Spleen (tissue), 11 donors: ENCODE data around the gene UNC5A. TPM values are rescaled to one million over a fixed set of nuclear protein-coding genes. Genes with fewer than 3 reads are reported as not detected.

ENCODE experiments used
- DNase-seq: peaks from one replicate; pipeline ENCODE4 v3.0.0-alpha.2; 2020
- H3K27ac ChIP-seq, 8 donors: fragments of 200-600 bp; sonication (generic) in 7 of 8; 1 replicate in 4 of 8; 2 replicates in 4 of 8; pipeline versions ENCODE4 v1.5.0 to v1.8.0; 2016 to 2021; ENCODE audit warnings: inconsistent platforms in 4 of 8, mild to moderate bottlenecking in 4 of 8, moderate library complexity in 1 of 8
- H3K27me3 ChIP-seq, 7 donors: fragments of 200-600 bp; sonication (generic) in 6 of 7; replicated peaks in 1 of 7; 1 replicate in 4 of 7; 2 replicates in 3 of 7; pipeline versions ENCODE4 v1.5.0 to v1.8.0; 2016 to 2021; ENCODE audit warnings: inconsistent platforms in 3 of 7, mild to moderate bottlenecking in 1 of 7
- H3K36me3 ChIP-seq, 6 donors: fragments of 200-600 bp; sonication (generic) in 5 of 6; 1 replicate in 4 of 6; 2 replicates in 2 of 6; pipeline versions ENCODE4 v1.5.0 to v1.8.0; 2016 to 2021; ENCODE audit warnings: inconsistent platforms in 2 of 6
- H3K4me1 ChIP-seq, 6 donors: fragments of 200-600 bp; sonication (generic) in 5 of 6; 1 replicate in 3 of 6; 2 replicates in 3 of 6; pipeline versions ENCODE4 v1.5.0 to v1.8.0; 2016 to 2021; ENCODE audit warnings: inconsistent platforms in 3 of 6
- H3K4me3 ChIP-seq, 8 donors: fragments of 200-600 bp; sonication (generic) in 7 of 8; 1 replicate in 4 of 8; 2 replicates in 4 of 8; pipeline versions ENCODE4 v1.5.0 to v1.8.0; 2016 to 2021; ENCODE audit warnings: inconsistent platforms in 4 of 8, mild to moderate bottlenecking in 4 of 8, moderate library complexity in 2 of 8
- H3K9me3 ChIP-seq, 8 donors: fragments of 200-600 bp; sonication (generic) in 7 of 8; 1 replicate in 4 of 8; 2 replicates in 4 of 8; pipeline versions ENCODE4 v1.5.0 to v1.8.0; 2016 to 2021; ENCODE audit warnings: inconsistent platforms in 4 of 8
- POLR2A ChIP-seq, 3 donors: fragments of 450-650 bp; IDR thresholded peaks; one replicate each; pipeline ENCODE4 v1.5.1; 2017; ENCODE audit warnings: antibody characterized with exemption in 3 of 3, mild to moderate bottlenecking in 1 of 3
- POLR2AphosphoS5 ChIP-seq, 3 donors: sonication (generic); formaldehyde crosslinking; IDR thresholded peaks; one replicate each; pipeline ENCODE4 v1.5.1; 2017; ENCODE audit warnings: antibody characterized with exemption in 3 of 3
- WGBS, 5 donors: extraction: QIAGEN DNeasy Blood & Tissue Kit in 3 of 5; methylation state at CpG; one replicate each; pipeline versions ENCODE4 v1.1.5 to v1.1.7; 2013 to 2018; 5-methylcytosine and 5-hydroxymethylcytosine counted together
- intact Hi-C: fragments of 100-400 bp; cut with DNase I; formaldehyde crosslinking; loops from one replicate; pipeline ENCODE4 v1.15.0; 2023; ENCODE audit warnings: low total_unique reads
- polyA plus RNA-seq, 3 donors: library from polyadenylated mRNA; stranded (reverse); fragments of 200-250 nt; gene quantifications; one replicate each; pipeline ENCODE4 v1.2.1, GENCODE V29; 2013
- total RNA-seq, 7 donors: library from RNA; depleted of rRNA in 3 of 7; stranded (reverse); fragments of >200 nt in 3 of 7; fragmentation: NEBNext Ultra II Directional in 4 of 7; extraction: Animal tissue kit (Norgen Biotek cat#: 25700) in 4 of 7; gene quantifications; one replicate each; pipeline versions ENCODE4 v1.1.0 to v1.2.1, GENCODE V29; 2016 to 2021
- TF ChIP-seq, protein P1 (sequence below), 11 experiments: fragments of 200-600 bp in 7 of 11; fragments of 450-650 bp in 4 of 11; sonication (generic) in 4 of 11; IDR thresholded peaks in 8 of 11; conservative IDR thresholded peaks in 3 of 11; 1 replicate in 7 of 11; 2 replicates in 4 of 11; pipeline versions ENCODE4 v1.4.0 to v1.8.0; 2016 to 2021; ENCODE audit warnings: antibody characterized with exemption in 11 of 11, inconsistent platforms in 4 of 11, mild to moderate bottlenecking in 1 of 11
- donor health status: healthy with polysubstance abuse.
- donor health status: DM: no; HTN: no; CAD: no; lungs with moderate emphysema.
- donor health status: DM: no; HTN: no; CAD: no.
- donor health status: Bipolar disorder and iron deficiency.
- donor health status: healthy.
- donor health status: DM: no; HTN: no; CAD: no.
- donor health status: DM: yes; HTN: yes; CAD: no.

UNC5A gene
- total and polyA plus RNA-seq, 10 donors = 0.03 to 0.06 TPM; not detected in 8

DNA sequence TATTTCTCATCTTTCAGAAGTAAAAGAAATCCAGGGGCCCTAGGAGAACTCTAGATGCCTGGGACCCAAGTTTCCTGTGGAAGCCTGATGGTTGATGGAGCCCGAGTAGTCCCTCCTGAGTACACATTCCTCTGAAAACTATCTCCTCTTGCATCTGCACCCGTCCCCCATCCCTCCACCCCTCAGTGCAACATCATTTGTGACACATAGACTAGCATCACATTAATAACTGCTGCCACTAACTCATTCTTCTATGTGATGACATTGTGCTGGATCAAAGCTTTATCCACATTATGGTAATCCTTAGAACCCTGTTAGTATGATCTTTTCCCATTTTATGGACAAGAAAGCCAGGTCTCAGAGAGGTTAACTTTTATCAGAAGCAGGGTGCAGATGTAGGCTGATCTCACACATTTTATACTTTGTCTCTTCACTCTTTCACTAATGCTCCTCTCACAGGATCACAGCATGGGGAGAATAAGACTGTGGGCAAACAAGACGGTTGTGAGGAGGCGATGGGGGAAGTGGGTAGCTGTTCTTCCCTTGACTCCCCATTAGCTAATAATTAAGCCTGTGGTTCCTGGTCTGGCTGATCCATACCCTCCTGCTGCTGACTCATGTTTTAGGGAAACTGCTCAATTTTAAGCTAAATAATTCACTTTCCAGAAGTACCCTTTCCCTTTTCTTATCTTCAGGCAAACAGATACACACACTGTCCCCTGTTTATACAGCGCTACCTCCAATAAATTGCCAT lies 92.7 kb downstream of the UNC5A start:
- 81 to 94% (median 84%) methylated on average over 5 of the region's 5 CpGs for WGBS, 5 donors
- peaks cover 6 to 51% (median 27%) of the 10 kb centered on the region in 6 donors for H3K4me1 ChIP-seq
- H3K27me3 ChIP-seq = no peaks in the 10 kb centered on the region
- no peaks in the 10 kb centered on the region for H3K9me3 ChIP-seq
- DNase-seq = no peak
- peak overlapping the region in 6 of 8 donors; percentile 3 to 89 (median 80) for H3K27ac ChIP-seq
- intact Hi-C loops = no loop called here
- TF ChIP-seq POLR2AphosphoS5 (IDR thresholded peaks at IDR 0.05) (no peak), POLR2A (IDR thresholded peaks at IDR 0.05) (no peak)
- peaks cover 2 to 64% (median 57%) of the 10 kb centered on the region in 6 donors for H3K36me3 ChIP-seq
- no peak overlapping the region for H3K4me3 ChIP-seq

DNA sequence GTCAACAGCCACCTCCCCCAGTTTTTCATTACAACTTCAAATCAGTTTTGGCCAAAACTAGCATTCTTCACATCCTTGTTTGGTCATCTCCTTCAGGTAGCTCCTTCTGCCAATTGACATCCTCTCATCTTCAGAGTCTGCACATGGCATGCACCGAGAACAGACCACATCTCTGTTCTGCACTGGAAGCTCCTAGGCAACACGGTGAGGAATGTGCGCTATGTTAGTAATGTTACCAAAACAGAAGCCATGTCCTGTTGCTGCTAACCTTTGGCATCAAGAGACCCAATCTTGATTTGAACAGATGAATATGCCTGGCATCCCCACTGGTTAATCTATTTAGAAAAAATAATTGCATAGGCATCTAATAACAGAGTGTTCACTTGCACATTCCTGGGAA lies 93.9 kb downstream of the UNC5A start:
- Histone ChIP-seq H3K4me3 (no peak overlapping the region), H3K36me3 (peaks cover 6 to 76% (median 69%) of the 10 kb centered on the region in 6 donors), H3K27ac (no peak overlapping the region), H3K27me3 (no peaks in the 10 kb centered on the region), H3K9me3 (no peaks in the 10 kb centered on the region), H3K4me1 (peaks cover 2 to 54% (median 25%) of the 10 kb centered on the region in 6 donors)
- TF ChIP-seq, protein P1, sequence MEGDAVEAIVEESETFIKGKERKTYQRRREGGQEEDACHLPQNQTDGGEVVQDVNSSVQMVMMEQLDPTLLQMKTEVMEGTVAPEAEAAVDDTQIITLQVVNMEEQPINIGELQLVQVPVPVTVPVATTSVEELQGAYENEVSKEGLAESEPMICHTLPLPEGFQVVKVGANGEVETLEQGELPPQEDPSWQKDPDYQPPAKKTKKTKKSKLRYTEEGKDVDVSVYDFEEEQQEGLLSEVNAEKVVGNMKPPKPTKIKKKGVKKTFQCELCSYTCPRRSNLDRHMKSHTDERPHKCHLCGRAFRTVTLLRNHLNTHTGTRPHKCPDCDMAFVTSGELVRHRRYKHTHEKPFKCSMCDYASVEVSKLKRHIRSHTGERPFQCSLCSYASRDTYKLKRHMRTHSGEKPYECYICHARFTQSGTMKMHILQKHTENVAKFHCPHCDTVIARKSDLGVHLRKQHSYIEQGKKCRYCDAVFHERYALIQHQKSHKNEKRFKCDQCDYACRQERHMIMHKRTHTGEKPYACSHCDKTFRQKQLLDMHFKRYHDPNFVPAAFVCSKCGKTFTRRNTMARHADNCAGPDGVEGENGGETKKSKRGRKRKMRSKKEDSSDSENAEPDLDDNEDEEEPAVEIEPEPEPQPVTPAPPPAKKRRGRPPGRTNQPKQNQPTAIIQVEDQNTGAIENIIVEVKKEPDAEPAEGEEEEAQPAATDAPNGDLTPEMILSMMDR (IDR thresholded peaks at IDR 0.05 in 8 of 11, conservative IDR thresholded peaks at IDR 0.05 in 3 of 11) = no peak
- TF ChIP-seq POLR2AphosphoS5 (IDR thresholded peaks at IDR 0.05) (no peak), POLR2A (IDR thresholded peaks at IDR 0.05) (no peak)
- intact Hi-C loops = no loop called here
- 89 to 98% (median 96%) methylated on average over 3 of the region's 3 CpGs for WGBS, 5 donors
- DNase-seq = no peak

DNA sequence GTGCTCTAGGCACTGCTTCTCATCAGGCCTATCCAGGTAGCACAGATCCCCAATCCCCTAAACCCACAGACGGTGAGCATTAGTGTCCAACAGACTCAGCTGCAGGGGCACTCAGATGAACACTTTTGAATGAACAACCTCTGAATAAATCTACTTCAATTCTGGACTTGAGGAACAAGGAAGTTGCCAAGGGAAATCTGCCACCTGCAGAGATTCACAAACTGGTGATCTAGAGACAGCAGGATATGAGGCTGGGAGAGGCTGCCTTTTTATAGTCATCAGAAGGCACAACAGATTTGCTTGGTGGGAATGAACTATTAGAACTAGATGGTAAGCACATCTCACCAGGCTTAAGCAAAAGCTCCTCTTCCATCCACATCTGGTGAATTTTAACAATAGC lies 95.8 kb downstream of the UNC5A start:
- no peak for DNase-seq
- Histone ChIP-seq H3K27me3 (no peaks in the 10 kb centered on the region), H3K4me1 (peaks cover 0 to 48% (median 11%) of the 10 kb centered on the region in 6 donors), H3K27ac (no peak overlapping the region), H3K9me3 (no peaks in the 10 kb centered on the region), H3K4me3 (no peak overlapping the region), H3K36me3 (peaks cover 6 to 95% (median 79%) of the 10 kb centered on the region in 6 donors)
- TF ChIP-seq POLR2AphosphoS5 (IDR thresholded peaks at IDR 0.05) (no peak), POLR2A (IDR thresholded peaks at IDR 0.05) (no peak)
- TF ChIP-seq, protein P1 (IDR thresholded peaks at IDR 0.05 in 8 of 11, conservative IDR thresholded peaks at IDR 0.05 in 3 of 11) = no peak
- intact Hi-C loops = no loop called here
- WGBS, 5 donors = 89 to 100% (median 97%) methylated on average over 1 of the region's 1 CpG

DNA sequence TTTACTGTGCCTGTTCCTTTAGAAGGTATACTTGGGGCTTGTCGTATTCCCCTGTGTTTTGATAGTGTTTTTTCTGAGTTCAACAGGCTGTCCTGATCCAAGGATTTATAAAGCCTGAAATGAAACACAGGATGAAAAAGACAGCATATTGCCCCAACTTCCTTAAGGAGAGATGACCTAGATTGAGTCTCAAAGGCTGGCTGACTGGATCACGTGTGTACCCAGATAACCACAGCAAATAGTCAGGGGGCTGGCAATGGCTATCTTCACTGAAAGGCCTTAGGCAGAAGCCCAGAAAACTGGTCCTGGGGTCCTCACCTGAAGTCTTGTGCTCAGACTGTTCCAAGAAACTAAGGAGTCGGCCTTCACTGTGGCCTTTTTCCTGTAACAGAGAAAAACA lies 96.4 kb downstream of the UNC5A start:
- H3K9me3 ChIP-seq = no peaks in the 10 kb centered on the region
- H3K36me3 ChIP-seq = peaks cover 6 to 100% (median 79%) of the 10 kb centered on the region in 6 donors
- TF ChIP-seq POLR2AphosphoS5 (IDR thresholded peaks at IDR 0.05) (no peak), POLR2A (IDR thresholded peaks at IDR 0.05) (no peak)
- TF ChIP-seq, protein P1 (IDR thresholded peaks at IDR 0.05 in 8 of 11, conservative IDR thresholded peaks at IDR 0.05 in 3 of 11) = no peak
- H3K4me1 ChIP-seq = peaks cover 0 to 42% (median 11%) of the 10 kb centered on the region in 6 donors
- no peak overlapping the region for H3K4me3 ChIP-seq
- intact Hi-C loops = no loop called here
- DNase-seq = no peak
- no peaks in the 10 kb centered on the region for H3K27me3 ChIP-seq
- H3K27ac ChIP-seq = no peak overlapping the region
- WGBS, 5 donors = 87 to 94% (median 91%) methylated on average over 3 of the region's 3 CpGs
